Tibial artery (tissue), 4 donors: ENCODE data around the gene ZBTB5.
A peak's percentile ranks its signal among the peaks of the same experiment; 100 is the strongest.

Experiments
- DNase-seq, 2 donors: peaks; one replicate each; pipeline ENCODE4 v3.0.0-alpha.2; 2019
- H3K27ac ChIP-seq, 2 donors: fragments of 200-600 bp; sonication (generic) in 1 of 2; 1 replicate in 1 of 2; 2 replicates in 1 of 2; pipeline ENCODE4 v1.5.1; 2018 to 2019; ENCODE audit warnings: mild to moderate bottlenecking in 1 of 2
- H3K27me3 ChIP-seq, 2 donors: fragments of 200-600 bp; sonication (generic) in 1 of 2; one replicate each; pipeline versions ENCODE4 v1.5.1 to v1.6.0; 2016 to 2019
- H3K36me3 ChIP-seq, 3 donors: fragments of 200-600 bp; sonication (generic) in 2 of 3; one replicate each; pipeline ENCODE4 v1.5.1; 2016 to 2019; ENCODE audit warnings: mild to moderate bottlenecking in 2 of 3
- H3K4me1 ChIP-seq, 4 donors: fragments of 200-600 bp; sonication (generic) in 2 of 4; 1 replicate in 3 of 4; 2 replicates in 1 of 4; pipeline ENCODE4 v1.5.1; 2016 to 2019
- H3K4me3 ChIP-seq, 2 donors: fragments of 200-600 bp; sonication (generic) in 1 of 2; 1 replicate in 1 of 2; 2 replicates in 1 of 2; pipeline ENCODE4 v1.5.1; 2018 to 2019; ENCODE audit warnings: mild to moderate bottlenecking in 2 of 2
- H3K9me3 ChIP-seq, 3 donors: fragments of 200-600 bp; sonication (generic) in 1 of 3; one replicate each; pipeline ENCODE4 v1.5.1; 2016 to 2019
- intact Hi-C: fragments of 100-400 bp; cut with DNase I; formaldehyde crosslinking; loops from one replicate; pipeline ENCODE4 v1.15.0; 2023; ENCODE audit warnings: low total_unique reads
- TF ChIP-seq, protein P1 (sequence below), 2 experiments: fragments of 200-600 bp in 1 of 2; fragments of 450-650 bp in 1 of 2; IDR thresholded peaks; one replicate each; pipeline ENCODE4 v1.5.1; 2017 to 2019; ENCODE audit warnings: antibody characterized with exemption in 2 of 2, mild to moderate bottlenecking in 1 of 2, moderate library complexity in 1 of 2

ZBTB5 gene

DNA sequence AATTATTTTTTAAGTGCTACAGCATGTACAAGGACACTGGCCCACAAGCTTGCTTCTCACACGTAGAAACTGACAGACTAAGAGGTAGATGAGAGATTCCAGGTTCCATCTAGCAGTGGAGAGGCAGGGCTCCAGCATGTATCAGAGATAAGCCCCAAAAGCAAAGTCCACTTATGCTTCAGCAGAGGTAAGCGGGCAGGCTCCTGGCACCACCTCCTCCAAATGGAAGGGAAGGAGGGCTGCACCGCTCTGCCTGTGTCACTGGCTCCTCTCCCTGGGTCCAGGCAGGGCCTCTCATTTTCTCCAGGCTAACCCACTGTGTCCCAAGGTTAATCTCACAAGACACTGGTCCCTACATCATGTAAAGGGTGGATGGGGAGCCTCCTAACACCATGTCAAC, 26.9 kb downstream of the ZBTB5 start:
- peaks cover 46 to 90% (median 85%) of the 10 kb centered on the region in 3 donors for H3K36me3 ChIP-seq
- intact Hi-C loops, result no loop called here
- no peak for DNase-seq
- H3K27ac ChIP-seq, result no peak overlapping the region
- TF ChIP-seq, protein P1, sequence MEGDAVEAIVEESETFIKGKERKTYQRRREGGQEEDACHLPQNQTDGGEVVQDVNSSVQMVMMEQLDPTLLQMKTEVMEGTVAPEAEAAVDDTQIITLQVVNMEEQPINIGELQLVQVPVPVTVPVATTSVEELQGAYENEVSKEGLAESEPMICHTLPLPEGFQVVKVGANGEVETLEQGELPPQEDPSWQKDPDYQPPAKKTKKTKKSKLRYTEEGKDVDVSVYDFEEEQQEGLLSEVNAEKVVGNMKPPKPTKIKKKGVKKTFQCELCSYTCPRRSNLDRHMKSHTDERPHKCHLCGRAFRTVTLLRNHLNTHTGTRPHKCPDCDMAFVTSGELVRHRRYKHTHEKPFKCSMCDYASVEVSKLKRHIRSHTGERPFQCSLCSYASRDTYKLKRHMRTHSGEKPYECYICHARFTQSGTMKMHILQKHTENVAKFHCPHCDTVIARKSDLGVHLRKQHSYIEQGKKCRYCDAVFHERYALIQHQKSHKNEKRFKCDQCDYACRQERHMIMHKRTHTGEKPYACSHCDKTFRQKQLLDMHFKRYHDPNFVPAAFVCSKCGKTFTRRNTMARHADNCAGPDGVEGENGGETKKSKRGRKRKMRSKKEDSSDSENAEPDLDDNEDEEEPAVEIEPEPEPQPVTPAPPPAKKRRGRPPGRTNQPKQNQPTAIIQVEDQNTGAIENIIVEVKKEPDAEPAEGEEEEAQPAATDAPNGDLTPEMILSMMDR (IDR thresholded peaks at IDR 0.05), result no peak
- H3K4me3 ChIP-seq, result no peak overlapping the region
- no peaks in the 10 kb centered on the region for H3K27me3 ChIP-seq
- no peaks in the 10 kb centered on the region for H3K9me3 ChIP-seq
- peaks cover 0 to 6% (median 0%) of the 10 kb centered on the region in 4 donors for H3K4me1 ChIP-seq

DNA sequence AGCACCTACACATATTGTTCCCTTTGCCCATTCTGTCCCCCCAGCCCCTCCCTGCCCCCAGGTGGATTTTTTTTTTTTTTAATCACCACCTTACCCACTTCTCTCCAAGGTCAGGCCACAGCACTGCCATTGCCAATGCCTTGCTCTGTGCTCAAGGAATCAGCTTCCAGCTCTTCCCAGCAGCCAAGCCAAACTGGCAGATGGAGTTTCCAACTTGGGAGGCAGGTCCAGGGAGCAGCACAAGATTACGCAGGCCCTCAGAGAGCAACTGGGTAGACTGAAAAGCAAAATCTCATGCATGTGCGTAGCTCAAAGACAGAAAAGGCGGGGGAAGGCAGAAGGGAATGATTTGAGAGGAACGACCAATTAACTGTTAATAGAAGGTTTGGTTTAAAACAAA, 27.6 kb downstream of the ZBTB5 start:
- no peak overlapping the region for H3K27ac ChIP-seq
- no peak overlapping the region for H3K4me3 ChIP-seq
- TF ChIP-seq, protein P1 (IDR thresholded peaks at IDR 0.05), result no peak
- DNase-seq, result no peak
- intact Hi-C loops, result no loop called here
- H3K9me3 ChIP-seq, result no peaks in the 10 kb centered on the region
- peaks cover 0 to 6% (median 0%) of the 10 kb centered on the region in 4 donors for H3K4me1 ChIP-seq
- no peaks in the 10 kb centered on the region for H3K27me3 ChIP-seq
- H3K36me3 ChIP-seq, result peaks cover 46 to 95% (median 92%) of the 10 kb centered on the region in 3 donors

DNA sequence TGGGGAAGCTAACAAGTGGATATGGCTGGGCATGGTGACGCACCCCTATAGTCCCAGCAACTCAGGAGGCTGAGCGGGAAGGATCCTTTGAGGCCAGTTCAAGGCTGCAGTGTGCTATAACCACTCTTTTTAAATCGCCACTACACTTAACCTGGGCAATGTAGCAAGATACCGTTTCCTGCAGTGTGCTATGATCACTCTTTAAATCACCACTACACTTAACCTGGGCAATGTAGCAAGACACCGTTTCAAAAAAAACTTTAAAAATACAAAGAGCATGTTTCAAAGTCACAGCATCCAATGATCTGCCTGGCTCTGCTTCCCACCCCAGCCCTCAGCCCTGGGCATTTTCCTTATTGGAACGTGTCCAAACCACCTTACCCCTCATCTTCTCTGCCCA, 28.2 kb downstream of the ZBTB5 start:
- Histone ChIP-seq H3K27ac (no peak overlapping the region), H3K4me3 (no peak overlapping the region), H3K4me1 (peaks cover 0 to 6% (median 0%) of the 10 kb centered on the region in 4 donors), H3K27me3 (no peaks in the 10 kb centered on the region), H3K9me3 (no peaks in the 10 kb centered on the region), H3K36me3 (peaks cover 42 to 94% (median 91%) of the 10 kb centered on the region in 3 donors)
- DNase-seq, result no peak
- TF ChIP-seq, protein P1 (IDR thresholded peaks at IDR 0.05), result no peak
- intact Hi-C loops, result no loop called here

DNA sequence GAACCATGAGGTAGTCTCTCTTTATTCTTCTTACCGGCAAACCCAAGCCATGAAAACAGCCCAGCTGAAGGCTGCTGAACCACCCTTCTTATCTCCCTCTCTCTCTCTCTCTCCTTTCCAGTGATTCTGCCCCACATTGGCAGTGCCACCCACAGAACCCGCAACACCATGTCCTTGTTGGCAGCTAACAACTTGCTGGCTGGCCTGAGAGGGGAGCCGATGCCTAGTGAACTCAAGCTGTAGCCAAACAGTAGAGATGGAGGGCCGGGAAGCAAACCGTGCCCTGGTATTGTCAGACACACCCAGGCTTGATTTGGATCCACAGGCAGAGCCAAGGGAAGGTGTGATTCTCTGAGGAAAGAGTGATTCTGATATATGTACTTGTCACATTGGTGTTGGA, 28.7 kb downstream of the ZBTB5 start:
- H3K27me3 ChIP-seq, result no peaks in the 10 kb centered on the region
- H3K9me3 ChIP-seq, result no peaks in the 10 kb centered on the region
- DNase-seq, result no peak
- peaks cover 0 to 6% (median 0%) of the 10 kb centered on the region in 4 donors for H3K4me1 ChIP-seq
- no peak overlapping the region for H3K27ac ChIP-seq
- intact Hi-C loops, result no loop called here
- H3K36me3 ChIP-seq, result peaks cover 38 to 94% (median 91%) of the 10 kb centered on the region in 3 donors
- TF ChIP-seq, protein P1 (IDR thresholded peaks at IDR 0.05), result no peak
- no peak overlapping the region for H3K4me3 ChIP-seq

DNA sequence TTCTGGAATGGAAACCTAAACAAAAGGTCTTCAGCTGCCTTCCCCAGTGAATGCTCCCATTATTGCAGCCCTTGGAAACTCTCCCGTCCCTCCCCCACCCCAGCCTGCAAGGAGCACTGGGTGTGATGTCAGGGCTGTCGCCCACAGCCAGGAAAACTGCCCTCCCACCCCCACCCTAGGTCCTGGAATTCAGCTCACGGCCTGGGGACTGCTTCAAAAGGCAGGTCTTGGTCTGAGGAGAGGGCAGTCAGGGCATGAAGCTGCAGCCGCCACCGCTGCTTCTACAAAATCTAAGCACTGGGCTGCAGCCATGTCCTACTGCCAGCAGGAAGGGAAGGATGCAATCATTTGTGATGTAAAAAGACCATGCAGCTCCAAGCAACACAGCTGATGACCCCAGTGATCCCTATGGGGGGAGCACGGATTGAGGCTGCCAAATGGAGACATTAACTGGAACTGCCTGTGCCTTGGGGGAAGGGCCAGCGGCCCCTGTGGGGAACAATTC, 31.3 kb downstream of the ZBTB5 start:
- no peak overlapping the region for H3K4me3 ChIP-seq
- TF ChIP-seq, protein P1 (IDR thresholded peaks at IDR 0.05), result no peak
- H3K27me3 ChIP-seq, result no peaks in the 10 kb centered on the region
- no peak overlapping the region for H3K27ac ChIP-seq
- H3K9me3 ChIP-seq, result no peaks in the 10 kb centered on the region
- intact Hi-C loops, result no loop called here
- no peak for DNase-seq
- peaks cover 18 to 92% (median 90%) of the 10 kb centered on the region in 3 donors for H3K36me3 ChIP-seq
- H3K4me1 ChIP-seq, result peaks cover 0 to 6% (median 0%) of the 10 kb centered on the region in 4 donors

DNA sequence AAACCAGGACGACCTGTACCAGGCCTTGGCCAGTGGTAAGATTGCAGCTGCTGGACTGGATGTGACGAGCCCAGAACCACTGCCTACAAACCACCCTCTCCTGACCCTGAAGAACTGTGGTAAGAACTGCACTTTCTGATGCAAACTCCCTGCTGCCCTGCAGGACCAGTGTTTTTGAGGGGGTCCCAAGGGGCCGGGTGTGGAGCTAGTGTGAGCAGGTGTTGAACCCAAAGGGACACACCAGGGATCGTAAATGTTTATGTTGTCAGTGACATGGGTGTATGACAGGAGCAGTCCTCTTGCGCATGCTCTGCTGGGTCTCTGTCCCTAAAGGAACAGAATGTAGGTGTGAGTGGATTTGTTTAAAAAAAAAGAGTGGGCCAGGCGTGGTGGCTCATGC, 33.2 kb downstream of the ZBTB5 start:
- DNase-seq, result peak in 1 of 2 donors; percentile 38
- intact Hi-C loops, result no loop called here
- no peak overlapping the region for H3K27ac ChIP-seq
- H3K4me3 ChIP-seq, result no peak overlapping the region
- TF ChIP-seq, protein P1 (IDR thresholded peaks at IDR 0.05), result no peak
- H3K9me3 ChIP-seq, result no peaks in the 10 kb centered on the region
- peaks cover 0 to 6% (median 0%) of the 10 kb centered on the region in 4 donors for H3K4me1 ChIP-seq
- H3K27me3 ChIP-seq, result no peaks in the 10 kb centered on the region
- H3K36me3 ChIP-seq, result peaks cover 14 to 93% (median 90%) of the 10 kb centered on the region in 3 donors
